ENCODE results near the gene AGAP3.
A peak's percentile ranks its signal among the peaks of the same experiment; 100 is the strongest.

AGAP3 gene

GRCh38 chr7:151138153-151138851 is 52.0 kb downstream of the AGAP3 start:
- no peak for DNase-seq

GRCh38 chr7:151139071-151139790 is 53.0 kb downstream of the AGAP3 start:
- no peak for DNase-seq

- no peak for DNase-seq
Measured at GRCh38 chr7:151139791-151140190, 53.5 kb downstream of the AGAP3 start.

GRCh38 chr7:151140826-151141225 is 54.6 kb downstream of the AGAP3 start:
- no peak for DNase-seq

GRCh38 chr7:151141311-151141854 is 55.1 kb downstream of the AGAP3 start:
- no peak for DNase-seq

- DNase-seq: no peak
Measured at GRCh38 chr7:151141855-151142685, 55.8 kb downstream of the AGAP3 start.

GRCh38 chr7:151142686-151143040 is 56.4 kb downstream of the AGAP3 start:
- no peak for DNase-seq

- no peak for DNase-seq
Measured at GRCh38 chr7:151143261-151144015, 57.2 kb downstream of the AGAP3 start.

- no peak for DNase-seq
Measured at GRCh38 chr7:151144387-151144786, 58.1 kb downstream of the AGAP3 start.

- no peak for DNase-seq
Measured at GRCh38 chr7:151146761-151147160, 60.5 kb downstream of the AGAP3 start.

GRCh38 chr7:151148319-151149259 is 62.3 kb downstream of the AGAP3 start:
- DNase-seq: no peak

GRCh38 chr7:151150388-151150787 is 64.1 kb downstream of the AGAP3 start:
- no peak for DNase-seq

- no peak for DNase-seq
Measured at GRCh38 chr7:151152643-151153513, 66.6 kb downstream of the AGAP3 start.

GRCh38 chr7:151157645-151158329 is 71.5 kb downstream of the AGAP3 start:
- peak; percentile 36 for DNase-seq

- DNase-seq: no peak
Measured at GRCh38 chr7:151161757-151162156, 75.5 kb downstream of the AGAP3 start.

- DNase-seq: no peak
Measured at GRCh38 chr7:151166629-151167196, 80.4 kb downstream of the AGAP3 start.

GRCh38 chr7:151167197-151167961 is 81.1 kb downstream of the AGAP3 start, which contains the start of gene GBX1:
TSS of gene GBX1 (minus strand) at chr7:151167694. CDS start at chr7:151167548, 146 bp downstream.
- no peak for DNase-seq

- no peak for DNase-seq
Measured at GRCh38 chr7:151168003-151168786, 81.9 kb downstream of the AGAP3 start.

Data from kidney glomerular epithelial cell (primary cell).